Neural cell (in vitro differentiated cells): ENCODE measurements around the gene FLYWCH1. TPM values are rescaled to one million over a fixed set of nuclear protein-coding genes. Genes with fewer than 3 reads are reported as not detected.
A peak's percentile ranks its signal among the peaks of the same experiment; 100 is the strongest.
"Not testable (repeated sequence)": the region's sequence is repeated elsewhere in the genome, so short reads cannot be mapped to it uniquely, and the experiment has no call there.

Experiments used
- H2AFZ ChIP-seq: fragments of 200-600, 300-800 bp; sonication (generic), shearing (Covaris generic); 2 replicates; pipeline ENCODE4 v1.6.0; 2014; ENCODE audit warnings: low read depth, mild to moderate bottlenecking, antibody characterized with exemption, low read length, moderate library complexity
- H3F3A ChIP-seq: fragments of 200-600 bp; shearing (Covaris generic); 2 replicates; pipeline ENCODE4 v1.6.1; 2016; ENCODE audit warnings: mild to moderate bottlenecking, moderate library complexity, mixed read lengths, antibody characterized with exemption, low read length; ENCODE audit not compliant: insufficient read depth, poor library complexity, severe bottlenecking
- H3K27ac ChIP-seq: fragments of 200-600, 300-800 bp; sonication (generic), shearing (Covaris generic); 2 replicates; pipeline ENCODE4 v1.5.1; 2014; ENCODE audit warnings: mild to moderate bottlenecking, low read length, moderate library complexity
- H3K27me3 ChIP-seq: fragments of 300-800, 200-600 bp; sonication (generic), shearing (Covaris generic); 2 replicates; pipeline ENCODE4 v1.6.0; 2014; ENCODE audit warnings: mild to moderate bottlenecking, low read depth, low read length, moderate library complexity; ENCODE audit not compliant: insufficient read depth
- H3K36me3 ChIP-seq: fragments of 300-800, 200-600 bp; sonication (generic), shearing (Covaris generic); 2 replicates; pipeline ENCODE4 v1.5.1; 2014; ENCODE audit warnings: mild to moderate bottlenecking, antibody characterized with exemption, low read length, moderate library complexity; ENCODE audit not compliant: insufficient read depth
- H3K4me2 ChIP-seq: fragments of 300-800, 200-600 bp; sonication (generic), shearing (Covaris generic); 2 replicates; pipeline ENCODE4 v1.6.0; 2014; ENCODE audit warnings: mild to moderate bottlenecking, low read length
- H3K4me3 ChIP-seq: fragments of 300-800, 200-600 bp; sonication (generic), shearing (Covaris generic); 2 replicates; pipeline ENCODE4 v1.5.1; 2014; ENCODE audit warnings: mild to moderate bottlenecking, low read length, moderate library complexity
- H3K79me2 ChIP-seq: fragments of 200-600 bp; shearing (Covaris generic); replicated peaks from 2 replicates; pipeline ENCODE4 v1.6.0; 2014; ENCODE audit warnings: mild to moderate bottlenecking, low read length, moderate library complexity; ENCODE audit not compliant: insufficient read depth
- H3K9ac ChIP-seq: fragments of 300-800, 200-600 bp; sonication (generic), shearing (Covaris generic); 2 replicates; pipeline ENCODE4 v1.6.1; 2016; ENCODE audit warnings: mild to moderate bottlenecking, low read length, mixed read lengths
- H3K9me2 ChIP-seq: fragments of 200-600 bp; shearing (Covaris generic); 2 replicates; pipeline ENCODE4 v1.6.1; 2016; ENCODE audit warnings: mild to moderate bottlenecking, low read length, mixed read lengths; ENCODE audit not compliant: insufficient read depth
- H3K9me3 ChIP-seq: fragments of 200-600, 300-800 bp; sonication (generic), shearing (Covaris generic); 2 replicates; pipeline ENCODE4 v1.6.1; 2016; ENCODE audit warnings: mild to moderate bottlenecking, mixed run types, low read length, moderate library complexity, mixed read lengths
- H4K20me1 ChIP-seq: fragments of 200-600 bp; shearing (Covaris generic); 2 replicates; pipeline ENCODE4 v1.6.1; 2016; ENCODE audit warnings: mild to moderate bottlenecking, mixed run types; ENCODE audit not compliant: insufficient read depth
- EP300 ChIP-seq: fragments of 450-650 bp; conservative IDR thresholded peaks from 2 replicates; pipeline ENCODE4 v1.6.1; 2014; ENCODE audit warnings: antibody characterized with exemption, mild to moderate bottlenecking, moderate library complexity; ENCODE audit not compliant: poor library complexity, severe bottlenecking
- EZH2 ChIP-seq: fragments of 200-600, 300-800 bp; shearing (Covaris generic), sonication (generic); IDR thresholded peaks from 2 replicates; pipeline ENCODE4 v1.6.1; 2014; ENCODE audit warnings: antibody characterized with exemption, low read length, borderline replicate concordance, mild to moderate bottlenecking; ENCODE audit not compliant: insufficient read depth, poor library complexity, severe bottlenecking
- MXI1 ChIP-seq: fragments of 450-650 bp; conservative IDR thresholded peaks from 2 replicates; pipeline ENCODE4 v1.6.1; 2014; ENCODE audit warnings: antibody characterized with exemption, mild to moderate bottlenecking; ENCODE audit not compliant: poor library complexity, severe bottlenecking
- POLR2AphosphoS5 ChIP-seq: IDR thresholded peaks from 2 replicates; pipeline ENCODE4 v1.6.1; 2012
- RAD21 ChIP-seq: fragments of 450-650 bp; conservative IDR thresholded peaks from 2 replicates; pipeline ENCODE4 v1.6.1; 2014; ENCODE audit warnings: antibody characterized with exemption, mild to moderate bottlenecking, moderate library complexity
- SMC3 ChIP-seq: fragments of 450-650 bp; conservative IDR thresholded peaks from 2 replicates; pipeline ENCODE4 v1.6.1; 2014; ENCODE audit warnings: antibody characterized with exemption, mild to moderate bottlenecking, moderate library complexity; ENCODE audit not compliant: poor library complexity
- TAF1 ChIP-seq: IDR thresholded peaks from 2 replicates; pipeline ENCODE4 v1.6.1; 2012; ENCODE audit warnings: low read depth
- polyA plus RNA-seq: library from polyadenylated mRNA; depleted of rRNA; stranded (reverse); fragments of >200 nt; gene quantifications from 2 replicates; pipeline ENCODE4 v1.2.3, GENCODE V29; 2014
- TF ChIP-seq, protein P1 (sequence below): fragments of 450-650 bp; IDR thresholded peaks from 2 replicates; pipeline ENCODE4 v1.5.1; 2014; ENCODE audit warnings: antibody characterized with exemption, mild to moderate bottlenecking, moderate library complexity; ENCODE audit not compliant: poor library complexity, severe bottlenecking
- TF ChIP-seq, protein P2 (sequence below): IDR thresholded peaks from 2 replicates; pipeline ENCODE4 v1.6.1; 2012; ENCODE audit warnings: borderline replicate concordance

FLYWCH1 gene
- polyA plus RNA-seq, 1 donor from 2014 or later, result 33.0 TPM

DNA sequence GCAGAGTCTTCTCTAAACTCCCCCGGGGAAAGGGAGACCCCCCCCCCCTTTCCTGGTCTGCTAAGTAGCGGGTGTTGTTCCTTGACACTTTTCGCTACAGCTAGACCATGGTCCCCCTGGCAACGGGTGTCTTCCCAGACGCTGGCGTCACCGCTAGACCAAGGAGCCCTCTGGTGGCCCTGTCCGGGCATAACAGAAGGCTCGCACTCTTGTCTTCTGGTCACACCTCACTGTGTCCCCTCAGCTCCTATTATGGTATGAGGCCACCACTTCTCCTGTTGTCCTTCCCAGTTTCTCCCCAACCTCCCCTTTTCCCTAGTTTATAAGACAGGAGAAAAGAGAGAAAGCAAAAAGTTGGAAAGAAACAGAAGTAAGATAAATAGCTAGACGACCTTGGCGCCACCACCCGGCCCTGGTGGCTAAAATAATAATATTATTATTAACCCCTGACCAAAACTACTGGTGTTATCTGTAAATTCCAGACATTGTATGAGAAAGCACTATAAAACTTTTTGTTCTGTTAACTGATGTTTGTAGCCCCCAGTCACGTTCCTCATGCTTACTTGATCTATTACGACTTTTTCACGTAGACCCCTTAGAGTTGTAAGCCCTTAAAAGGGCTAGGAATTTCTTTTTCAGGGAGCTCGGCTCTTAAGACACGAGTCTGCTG, 4.5 kb upstream of the FLYWCH1 start:
- H4K20me1 ChIP-seq, H3K36me3 ChIP-seq, H3K27ac ChIP-seq, H3K4me3 ChIP-seq, H3K9me3 ChIP-seq, H3K4me2 ChIP-seq, H2AFZ ChIP-seq, H3K9me2 ChIP-seq, H3K27me3 ChIP-seq, H3F3A ChIP-seq, H3K79me2 ChIP-seq, H3K9ac ChIP-seq: not testable (repeated sequence)
- TF ChIP-seq, protein P1, sequence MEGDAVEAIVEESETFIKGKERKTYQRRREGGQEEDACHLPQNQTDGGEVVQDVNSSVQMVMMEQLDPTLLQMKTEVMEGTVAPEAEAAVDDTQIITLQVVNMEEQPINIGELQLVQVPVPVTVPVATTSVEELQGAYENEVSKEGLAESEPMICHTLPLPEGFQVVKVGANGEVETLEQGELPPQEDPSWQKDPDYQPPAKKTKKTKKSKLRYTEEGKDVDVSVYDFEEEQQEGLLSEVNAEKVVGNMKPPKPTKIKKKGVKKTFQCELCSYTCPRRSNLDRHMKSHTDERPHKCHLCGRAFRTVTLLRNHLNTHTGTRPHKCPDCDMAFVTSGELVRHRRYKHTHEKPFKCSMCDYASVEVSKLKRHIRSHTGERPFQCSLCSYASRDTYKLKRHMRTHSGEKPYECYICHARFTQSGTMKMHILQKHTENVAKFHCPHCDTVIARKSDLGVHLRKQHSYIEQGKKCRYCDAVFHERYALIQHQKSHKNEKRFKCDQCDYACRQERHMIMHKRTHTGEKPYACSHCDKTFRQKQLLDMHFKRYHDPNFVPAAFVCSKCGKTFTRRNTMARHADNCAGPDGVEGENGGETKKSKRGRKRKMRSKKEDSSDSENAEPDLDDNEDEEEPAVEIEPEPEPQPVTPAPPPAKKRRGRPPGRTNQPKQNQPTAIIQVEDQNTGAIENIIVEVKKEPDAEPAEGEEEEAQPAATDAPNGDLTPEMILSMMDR, result peak; percentile 77
- TF ChIP-seq SMC3 (peak; percentile 62), RAD21 (peak; percentile 44)

DNA sequence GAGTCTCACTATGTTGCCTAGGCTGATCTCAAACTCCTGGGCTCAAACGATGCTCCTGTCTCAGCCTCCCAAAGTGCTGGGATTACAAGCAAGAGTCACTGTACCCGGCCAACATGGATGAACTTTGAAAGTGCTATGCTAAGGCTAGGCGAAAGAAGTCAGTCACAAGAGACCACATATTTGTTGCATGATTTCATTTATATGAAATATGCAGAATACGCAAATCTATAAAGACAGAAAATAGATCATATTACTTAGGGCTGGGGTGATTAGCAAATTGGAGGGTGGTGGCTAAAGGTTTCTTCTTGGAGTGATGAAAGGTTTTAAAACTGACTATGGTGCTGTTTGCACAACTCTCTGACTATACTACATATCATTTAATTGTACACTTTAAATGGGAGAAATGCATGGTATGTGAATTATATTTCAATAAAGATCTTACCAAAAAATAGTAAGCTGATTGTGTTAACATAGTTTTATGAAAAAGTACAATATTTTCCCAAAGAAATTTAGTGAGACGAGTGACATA, 1.2 kb upstream of the FLYWCH1 start:
- H3K79me2 ChIP-seq, result peaks cover 4% of the 10 kb centered on the region
- no peak for TF ChIP-seq SMC3
- TF ChIP-seq, protein P1, result no peak
- no peak for TF ChIP-seq TAF1
- TF ChIP-seq MXI1, result no peak
- no peak for TF ChIP-seq EZH2
- TF ChIP-seq, protein P2, sequence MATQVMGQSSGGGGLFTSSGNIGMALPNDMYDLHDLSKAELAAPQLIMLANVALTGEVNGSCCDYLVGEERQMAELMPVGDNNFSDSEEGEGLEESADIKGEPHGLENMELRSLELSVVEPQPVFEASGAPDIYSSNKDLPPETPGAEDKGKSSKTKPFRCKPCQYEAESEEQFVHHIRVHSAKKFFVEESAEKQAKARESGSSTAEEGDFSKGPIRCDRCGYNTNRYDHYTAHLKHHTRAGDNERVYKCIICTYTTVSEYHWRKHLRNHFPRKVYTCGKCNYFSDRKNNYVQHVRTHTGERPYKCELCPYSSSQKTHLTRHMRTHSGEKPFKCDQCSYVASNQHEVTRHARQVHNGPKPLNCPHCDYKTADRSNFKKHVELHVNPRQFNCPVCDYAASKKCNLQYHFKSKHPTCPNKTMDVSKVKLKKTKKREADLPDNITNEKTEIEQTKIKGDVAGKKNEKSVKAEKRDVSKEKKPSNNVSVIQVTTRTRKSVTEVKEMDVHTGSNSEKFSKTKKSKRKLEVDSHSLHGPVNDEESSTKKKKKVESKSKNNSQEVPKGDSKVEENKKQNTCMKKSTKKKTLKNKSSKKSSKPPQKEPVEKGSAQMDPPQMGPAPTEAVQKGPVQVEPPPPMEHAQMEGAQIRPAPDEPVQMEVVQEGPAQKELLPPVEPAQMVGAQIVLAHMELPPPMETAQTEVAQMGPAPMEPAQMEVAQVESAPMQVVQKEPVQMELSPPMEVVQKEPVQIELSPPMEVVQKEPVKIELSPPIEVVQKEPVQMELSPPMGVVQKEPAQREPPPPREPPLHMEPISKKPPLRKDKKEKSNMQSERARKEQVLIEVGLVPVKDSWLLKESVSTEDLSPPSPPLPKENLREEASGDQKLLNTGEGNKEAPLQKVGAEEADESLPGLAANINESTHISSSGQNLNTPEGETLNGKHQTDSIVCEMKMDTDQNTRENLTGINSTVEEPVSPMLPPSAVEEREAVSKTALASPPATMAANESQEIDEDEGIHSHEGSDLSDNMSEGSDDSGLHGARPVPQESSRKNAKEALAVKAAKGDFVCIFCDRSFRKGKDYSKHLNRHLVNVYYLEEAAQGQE, result no peak
- no peak for TF ChIP-seq POLR2AphosphoS5
- TF ChIP-seq EP300, result no peak
- no peak for TF ChIP-seq RAD21
- no peaks in the 10 kb centered on the region for H3K9me2 ChIP-seq
- H3K36me3 ChIP-seq, result no peaks in the 10 kb centered on the region
- no peaks in the 10 kb centered on the region for H4K20me1 ChIP-seq
- H3K9ac ChIP-seq, result no peak overlapping the region
- H3K9me3 ChIP-seq, result no peaks in the 10 kb centered on the region
- no peak overlapping the region for H2AFZ ChIP-seq
- no peaks in the 10 kb centered on the region for H3K27me3 ChIP-seq
- H3F3A ChIP-seq, result no peaks in the 10 kb centered on the region
- H3K27ac ChIP-seq, result no peak overlapping the region
- no peak overlapping the region for H3K4me3 ChIP-seq
- no peak overlapping the region for H3K4me2 ChIP-seq
